ENCODE measurements around the gene TACC2.
"Not testable (repeated sequence)": the region's sequence is repeated elsewhere in the genome, so short reads cannot be mapped to it uniquely, and the experiment has no call there.

The TACC2 gene

GRCh38 chr10:122021379-122021778 lies 32.4 kb downstream of the TACC2 start:
- Histone ChIP-seq H3K79me2 (ENCODE audit: insufficient read depth, low read length) (no peaks in the 10 kb centered on the region), H3K9me2 (replicated peaks; ENCODE audit: insufficient read depth, low read length) (no peaks in the 10 kb centered on the region), H2AFZ (ENCODE audit: low read depth, low read length, severe bottlenecking) (no peak overlapping the region), H3K27me3 (ENCODE audit: low read length) (no peaks in the 10 kb centered on the region), H4K20me1 (ENCODE audit: low read depth, low read length) (no peaks in the 10 kb centered on the region), H3K36me3 (ENCODE audit: low read length) (no peaks in the 10 kb centered on the region), H3K4me2 (ENCODE audit: low read depth, low read length, poor library complexity, severe bottlenecking) (no peak overlapping the region), H3K9me3 (ENCODE audit: insufficient read depth, low read length) (no peaks in the 10 kb centered on the region), H3F3A (ENCODE audit: insufficient read depth) (no peaks in the 10 kb centered on the region), H3K27ac (ENCODE audit: low read depth, low read length) (no peak overlapping the region), H3K4me3 (ENCODE audit: insufficient read depth, low read length, poor library complexity, severe bottlenecking) (no peak overlapping the region), H3K9ac (ENCODE audit: low read length) (no peak overlapping the region)
- TF ChIP-seq, protein P1, sequence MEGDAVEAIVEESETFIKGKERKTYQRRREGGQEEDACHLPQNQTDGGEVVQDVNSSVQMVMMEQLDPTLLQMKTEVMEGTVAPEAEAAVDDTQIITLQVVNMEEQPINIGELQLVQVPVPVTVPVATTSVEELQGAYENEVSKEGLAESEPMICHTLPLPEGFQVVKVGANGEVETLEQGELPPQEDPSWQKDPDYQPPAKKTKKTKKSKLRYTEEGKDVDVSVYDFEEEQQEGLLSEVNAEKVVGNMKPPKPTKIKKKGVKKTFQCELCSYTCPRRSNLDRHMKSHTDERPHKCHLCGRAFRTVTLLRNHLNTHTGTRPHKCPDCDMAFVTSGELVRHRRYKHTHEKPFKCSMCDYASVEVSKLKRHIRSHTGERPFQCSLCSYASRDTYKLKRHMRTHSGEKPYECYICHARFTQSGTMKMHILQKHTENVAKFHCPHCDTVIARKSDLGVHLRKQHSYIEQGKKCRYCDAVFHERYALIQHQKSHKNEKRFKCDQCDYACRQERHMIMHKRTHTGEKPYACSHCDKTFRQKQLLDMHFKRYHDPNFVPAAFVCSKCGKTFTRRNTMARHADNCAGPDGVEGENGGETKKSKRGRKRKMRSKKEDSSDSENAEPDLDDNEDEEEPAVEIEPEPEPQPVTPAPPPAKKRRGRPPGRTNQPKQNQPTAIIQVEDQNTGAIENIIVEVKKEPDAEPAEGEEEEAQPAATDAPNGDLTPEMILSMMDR (IDR thresholded peaks at IDR 0.05; ENCODE audit: insufficient read depth, low read length, poor library complexity, severe bottlenecking) = no peak
- TF ChIP-seq EZH2phosphoT487 (conservative IDR thresholded peaks at IDR 0.05; ENCODE audit: low read length) = no peak

- no peaks in the 10 kb centered on the region for H3K9me3 ChIP-seq (ENCODE audit: insufficient read depth, low read length)
- H3K4me3 ChIP-seq (ENCODE audit: insufficient read depth, low read length, poor library complexity, severe bottlenecking) = no peak overlapping the region
- H3K9ac ChIP-seq (ENCODE audit: low read length) = no peak overlapping the region
- H3K79me2 ChIP-seq (ENCODE audit: insufficient read depth, low read length) = no peaks in the 10 kb centered on the region
- no peak overlapping the region for H3K27ac ChIP-seq (ENCODE audit: low read depth, low read length)
- H3K4me2 ChIP-seq (ENCODE audit: low read depth, low read length, poor library complexity, severe bottlenecking) = no peak overlapping the region
- H2AFZ ChIP-seq (ENCODE audit: low read depth, low read length, severe bottlenecking) = no peak overlapping the region
- TF ChIP-seq, protein P1 (IDR thresholded peaks at IDR 0.05; ENCODE audit: insufficient read depth, low read length, poor library complexity, severe bottlenecking) = no peak
- TF ChIP-seq EZH2phosphoT487 (conservative IDR thresholded peaks at IDR 0.05; ENCODE audit: low read length) = no peak
- H3F3A ChIP-seq (ENCODE audit: insufficient read depth) = no peaks in the 10 kb centered on the region
- H3K9me2 ChIP-seq (replicated peaks; ENCODE audit: insufficient read depth, low read length) = no peaks in the 10 kb centered on the region
- no peaks in the 10 kb centered on the region for H4K20me1 ChIP-seq (ENCODE audit: low read depth, low read length)
- H3K36me3 ChIP-seq (ENCODE audit: low read length) = no peaks in the 10 kb centered on the region
- no peaks in the 10 kb centered on the region for H3K27me3 ChIP-seq (ENCODE audit: low read length)
Observed at GRCh38 chr10:122021828-122022227, 32.9 kb downstream of the TACC2 start.

- Histone ChIP-seq H3K9ac (ENCODE audit: low read length) (no peak overlapping the region), H3K9me3 (ENCODE audit: insufficient read depth, low read length) (no peaks in the 10 kb centered on the region), H3K4me3 (ENCODE audit: insufficient read depth, low read length, poor library complexity, severe bottlenecking) (no peak overlapping the region), H3K4me2 (ENCODE audit: low read depth, low read length, poor library complexity, severe bottlenecking) (no peak overlapping the region), H3K79me2 (ENCODE audit: insufficient read depth, low read length) (no peaks in the 10 kb centered on the region), H4K20me1 (ENCODE audit: low read depth, low read length) (no peaks in the 10 kb centered on the region), H2AFZ (ENCODE audit: low read depth, low read length, severe bottlenecking) (no peak overlapping the region), H3K9me2 (replicated peaks; ENCODE audit: insufficient read depth, low read length) (no peaks in the 10 kb centered on the region), H3K36me3 (ENCODE audit: low read length) (no peaks in the 10 kb centered on the region), H3K27me3 (ENCODE audit: low read length) (no peaks in the 10 kb centered on the region), H3F3A (ENCODE audit: insufficient read depth) (no peaks in the 10 kb centered on the region), H3K27ac (ENCODE audit: low read depth, low read length) (no peak overlapping the region)
- TF ChIP-seq, protein P1 (IDR thresholded peaks at IDR 0.05; ENCODE audit: insufficient read depth, low read length, poor library complexity, severe bottlenecking) = no peak
- no peak for TF ChIP-seq EZH2phosphoT487 (conservative IDR thresholded peaks at IDR 0.05; ENCODE audit: low read length)
Observed at GRCh38 chr10:122022276-122022675, 33.3 kb downstream of the TACC2 start.

DNA sequence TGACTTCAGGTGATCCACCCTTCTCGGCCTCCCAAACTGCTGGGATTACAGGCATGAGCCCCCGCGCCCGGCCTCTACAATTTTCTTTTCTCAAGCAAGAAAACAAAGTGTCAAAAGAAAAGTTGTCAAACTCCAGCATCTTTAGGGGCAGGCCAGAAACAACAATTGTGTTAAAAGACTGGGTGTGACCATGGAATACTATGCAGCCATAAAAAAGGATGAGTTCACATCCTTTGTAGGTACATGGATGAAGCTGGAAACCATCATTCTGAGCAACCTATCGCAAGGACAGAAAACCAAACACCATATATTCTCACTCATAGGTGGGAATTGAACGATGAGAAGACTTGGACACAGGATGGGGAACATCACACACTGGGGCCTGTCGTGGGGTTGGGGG lies 34.3 kb downstream of the TACC2 start:
- not testable (repeated sequence) for H3K4me3 ChIP-seq (ENCODE audit: insufficient read depth, low read length, poor library complexity, severe bottlenecking); H4K20me1 ChIP-seq (ENCODE audit: low read depth, low read length); H3K4me2 ChIP-seq (ENCODE audit: low read depth, low read length, poor library complexity, severe bottlenecking); H3K36me3 ChIP-seq (ENCODE audit: low read length); H3K27me3 ChIP-seq (ENCODE audit: low read length); H3K9ac ChIP-seq (ENCODE audit: low read length); H3K27ac ChIP-seq (ENCODE audit: low read depth, low read length); H3K79me2 ChIP-seq (ENCODE audit: insufficient read depth, low read length); H2AFZ ChIP-seq (ENCODE audit: low read depth, low read length, severe bottlenecking); H3K9me3 ChIP-seq (ENCODE audit: insufficient read depth, low read length); H3F3A ChIP-seq (ENCODE audit: insufficient read depth); H3K9me2 ChIP-seq (replicated peaks; ENCODE audit: insufficient read depth, low read length)
